ENCODE data around the gene WWOX.

- TF ChIP-seq CTCF (IDR thresholded peaks at IDR 0.05; ENCODE audit: poor library complexity) (no peak), EZH2 (IDR thresholded peaks at IDR 0.05; ENCODE audit: borderline replicate concordance) (no peak), EZH2phosphoT487 (IDR thresholded peaks at IDR 0.05; ENCODE audit: low read depth, severe bottlenecking, unreplicated experiment) (no peak)
Measured at GRCh38 chr16:78213751-78214150, 114.3 kb downstream of the WWOX start.

All from hepatocyte (in vitro differentiated cells).